Endodermal cell (in vitro differentiated cells): ENCODE measurements around the gene BRICD5. TPM values are rescaled to one million over a fixed set of nuclear protein-coding genes. Genes with fewer than 3 reads are reported as not detected.

ENCODE experiments used
- DNase-seq: peaks from one replicate; pipeline ENCODE4 v3.0.0-alpha.2; 2017
- H3K27ac ChIP-seq: 2 replicates; pipeline ENCODE4 v1.5.1; 2013; ENCODE audit warnings: mild to moderate bottlenecking, low read depth, low read length, moderate library complexity
- H3K27me3 ChIP-seq: 2 replicates; pipeline ENCODE4 v1.6.1; 2013; ENCODE audit warnings: mild to moderate bottlenecking, low read length, moderate library complexity; ENCODE audit not compliant: insufficient read depth, control insufficient read depth, poor library complexity, severe bottlenecking
- H3K36me3 ChIP-seq: 2 replicates; pipeline ENCODE4 v1.7.0; 2013; ENCODE audit warnings: mild to moderate bottlenecking, low read length, moderate library complexity; ENCODE audit not compliant: control insufficient read depth, insufficient read depth
- H3K4me1 ChIP-seq: one replicate; pipeline ENCODE4 v1.7.0; 2013; ENCODE audit warnings: low read length; ENCODE audit not compliant: control insufficient read depth, insufficient read depth
- H3K4me3 ChIP-seq: 2 replicates; pipeline ENCODE4 v1.5.1; 2013; ENCODE audit warnings: mild to moderate bottlenecking, low read length, moderate library complexity
- H3K9ac ChIP-seq: 2 replicates; pipeline ENCODE4 v1.6.1; 2013; ENCODE audit warnings: mild to moderate bottlenecking, low read length, moderate library complexity; ENCODE audit not compliant: poor library complexity, severe bottlenecking; ENCODE audit errors: extremely low read depth
- H3K9me3 ChIP-seq: 2 replicates; pipeline ENCODE4 v1.6.1; 2013; ENCODE audit warnings: mild to moderate bottlenecking, low read length, moderate library complexity; ENCODE audit not compliant: control insufficient read depth
- H3K27ac Mint-ChIP-seq: 2 replicates; pipeline ENCODE4 v1.8.0; 2020; ENCODE audit warnings: mixed read lengths
- H3K27me3 Mint-ChIP-seq: 2 replicates; pipeline ENCODE4 v1.8.0; 2021; ENCODE audit warnings: mild to moderate bottlenecking, mixed read lengths; ENCODE audit not compliant: insufficient read depth
- H3K36me3 Mint-ChIP-seq: 2 replicates; pipeline ENCODE4 v1.8.0; 2020; ENCODE audit warnings: low read depth, mixed read lengths
- H3K4me1 Mint-ChIP-seq: 2 replicates; pipeline ENCODE4 v1.8.0; 2020; ENCODE audit warnings: mixed read lengths
- H3K4me3 Mint-ChIP-seq: 2 replicates; pipeline ENCODE4 v1.8.0; 2020; ENCODE audit warnings: mild to moderate bottlenecking, moderate library complexity, mixed read lengths
- H3K9me3 Mint-ChIP-seq: 2 replicates; pipeline ENCODE4 v1.8.0; 2020; ENCODE audit warnings: mild to moderate bottlenecking, mixed read lengths
- WGBS, 2 experiments: methylation state at CpG; one replicate each; pipeline versions ENCODE4 v1.1.5 to v1.1.7; 2013; ENCODE audit warnings: missing lambda C conversion rate in 2 of 2, mixed read lengths in 1 of 2; ENCODE audit not compliant: insufficient coverage in 1 of 2, insufficient read length in 1 of 2; 5-methylcytosine and 5-hydroxymethylcytosine counted together
- total RNA-seq, 2 donors: library from RNA; stranded (reverse); fragmentation: NEBNext Ultra II Directional in 1 of 2; extraction: Animal tissue kit (Norgen Biotek cat#: 25700) in 1 of 2; gene quantifications; 2 replicates in 1 of 2; 3 replicates in 1 of 2; pipeline ENCODE4 v1.2.1, GENCODE V29; 2021
- TF ChIP-seq, protein P1 (sequence below): fragments of 200-600 bp; sonication (generic); conservative IDR thresholded peaks from 2 replicates; pipeline ENCODE4 v1.5.0; 2021; ENCODE audit warnings: antibody characterized with exemption, mild to moderate bottlenecking

The BRICD5 gene
- total RNA-seq, 2 donors from 2014 or later = 7.7 to 15.0 TPM

DNA sequence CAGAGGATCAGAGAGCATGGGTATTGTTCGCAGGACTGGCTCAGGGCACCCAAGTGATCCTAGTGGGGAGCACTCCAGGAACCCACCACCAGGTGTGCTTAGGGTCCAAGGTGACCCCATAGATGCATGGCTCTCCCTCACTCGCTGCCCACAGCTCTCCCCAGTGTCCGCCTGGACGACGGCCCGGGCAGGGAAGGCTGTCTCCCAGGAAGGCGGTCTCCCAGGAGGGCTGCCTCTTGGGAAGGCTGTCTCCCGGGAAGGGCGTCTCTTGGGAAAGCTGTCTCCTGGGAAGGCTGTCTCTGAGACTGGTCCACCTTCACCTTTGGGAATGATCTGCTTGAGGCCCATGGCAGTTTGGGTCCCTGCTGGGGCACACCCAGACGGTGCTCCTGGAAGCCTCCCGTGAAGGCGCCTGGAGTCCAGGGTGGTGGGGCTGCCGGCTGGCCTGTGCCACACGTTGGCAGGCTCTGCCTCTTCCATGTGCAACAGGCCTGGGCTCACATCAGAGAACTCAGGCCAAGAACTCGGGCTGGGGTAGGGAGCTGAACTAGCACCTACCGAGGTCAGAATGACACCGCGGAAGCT, 35.7 kb upstream of the BRICD5 start:
- 93 to 97% methylated on average over 12 to 18 of the region's 18 CpGs for whole genome bisulfite sequencing, 2 experiments
- no peak overlapping the region for H3K4me3 ChIP-seq
- no peak overlapping the region for H3K9ac ChIP-seq
- Mint-ChIP-seq H3K9me3 (peaks cover 2% of the 10 kb centered on the region), H3K4me1 (no peaks in the 10 kb centered on the region), H3K27ac (no peak overlapping the region), H3K4me3 (no peak overlapping the region), H3K27me3 (no peaks in the 10 kb centered on the region), H3K36me3 (peaks cover 48% of the 10 kb centered on the region)
- no peak for DNase-seq
- H3K4me1 ChIP-seq = no peaks in the 10 kb centered on the region
- TF ChIP-seq, protein P1, sequence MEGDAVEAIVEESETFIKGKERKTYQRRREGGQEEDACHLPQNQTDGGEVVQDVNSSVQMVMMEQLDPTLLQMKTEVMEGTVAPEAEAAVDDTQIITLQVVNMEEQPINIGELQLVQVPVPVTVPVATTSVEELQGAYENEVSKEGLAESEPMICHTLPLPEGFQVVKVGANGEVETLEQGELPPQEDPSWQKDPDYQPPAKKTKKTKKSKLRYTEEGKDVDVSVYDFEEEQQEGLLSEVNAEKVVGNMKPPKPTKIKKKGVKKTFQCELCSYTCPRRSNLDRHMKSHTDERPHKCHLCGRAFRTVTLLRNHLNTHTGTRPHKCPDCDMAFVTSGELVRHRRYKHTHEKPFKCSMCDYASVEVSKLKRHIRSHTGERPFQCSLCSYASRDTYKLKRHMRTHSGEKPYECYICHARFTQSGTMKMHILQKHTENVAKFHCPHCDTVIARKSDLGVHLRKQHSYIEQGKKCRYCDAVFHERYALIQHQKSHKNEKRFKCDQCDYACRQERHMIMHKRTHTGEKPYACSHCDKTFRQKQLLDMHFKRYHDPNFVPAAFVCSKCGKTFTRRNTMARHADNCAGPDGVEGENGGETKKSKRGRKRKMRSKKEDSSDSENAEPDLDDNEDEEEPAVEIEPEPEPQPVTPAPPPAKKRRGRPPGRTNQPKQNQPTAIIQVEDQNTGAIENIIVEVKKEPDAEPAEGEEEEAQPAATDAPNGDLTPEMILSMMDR = no peak
- H3K36me3 ChIP-seq = peaks cover 57% of the 10 kb centered on the region
- no peak overlapping the region for H3K27ac ChIP-seq
- no peaks in the 10 kb centered on the region for H3K9me3 ChIP-seq
- H3K27me3 ChIP-seq = no peaks in the 10 kb centered on the region

DNA sequence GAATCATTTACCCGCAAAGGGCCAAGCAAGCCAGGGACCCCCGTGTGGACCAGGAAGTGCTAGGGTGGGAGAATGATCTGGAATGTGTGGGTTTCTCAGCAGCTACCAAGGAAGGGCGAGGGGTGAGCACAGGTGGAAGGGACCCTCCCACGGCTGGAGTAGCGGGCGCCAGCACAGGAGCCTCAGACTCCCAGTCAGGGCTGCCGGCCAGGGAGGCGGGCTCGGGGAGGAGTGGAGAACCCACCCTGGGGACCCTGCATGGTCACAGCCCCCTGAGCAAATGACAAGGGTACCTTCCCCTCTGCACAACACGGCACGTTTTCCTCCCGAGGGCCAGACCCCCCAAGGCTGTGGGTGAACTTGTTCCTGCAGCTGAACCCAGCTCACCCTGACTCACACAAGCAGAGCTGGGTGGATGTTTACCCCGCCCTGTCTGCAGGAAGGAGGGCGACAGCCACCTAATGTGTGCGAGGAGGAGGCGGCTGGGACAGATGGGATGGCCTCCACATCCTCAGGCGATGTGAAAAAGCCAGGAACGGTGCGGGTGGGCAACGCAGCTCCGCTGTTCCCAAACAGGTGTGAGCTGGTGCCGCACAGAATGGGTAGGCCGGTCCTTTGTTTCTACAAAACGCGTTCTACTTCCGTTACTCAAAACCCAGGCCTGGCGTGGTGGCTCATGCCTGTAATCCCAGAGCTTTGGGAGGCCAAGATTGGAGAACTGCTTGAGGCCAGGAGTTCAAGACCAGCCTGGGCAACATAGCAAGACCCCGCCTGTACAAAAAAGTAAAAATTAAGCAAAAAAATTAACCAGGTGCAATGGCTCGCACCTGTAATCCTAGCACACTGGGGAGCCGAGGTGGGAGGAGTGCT, 34.5 kb upstream of the BRICD5 start:
- Mint-ChIP-seq H3K36me3 (peaks cover 48% of the 10 kb centered on the region), H3K27me3 (no peaks in the 10 kb centered on the region), H3K4me1 (no peaks in the 10 kb centered on the region), H3K4me3 (no peak overlapping the region), H3K9me3 (peaks cover 2% of the 10 kb centered on the region), H3K27ac (no peak overlapping the region)
- no peaks in the 10 kb centered on the region for H3K4me1 ChIP-seq
- H3K27ac ChIP-seq = no peak overlapping the region
- H3K4me3 ChIP-seq = no peak overlapping the region
- 95% methylated on average over 29 to 30 of the region's 30 CpGs for WGBS, 2 experiments
- DNase-seq = no peak
- H3K27me3 ChIP-seq = no peaks in the 10 kb centered on the region
- TF ChIP-seq, protein P1 = no peak
- H3K9ac ChIP-seq = no peak overlapping the region
- peaks cover 57% of the 10 kb centered on the region for H3K36me3 ChIP-seq
- H3K9me3 ChIP-seq = no peaks in the 10 kb centered on the region

DNA sequence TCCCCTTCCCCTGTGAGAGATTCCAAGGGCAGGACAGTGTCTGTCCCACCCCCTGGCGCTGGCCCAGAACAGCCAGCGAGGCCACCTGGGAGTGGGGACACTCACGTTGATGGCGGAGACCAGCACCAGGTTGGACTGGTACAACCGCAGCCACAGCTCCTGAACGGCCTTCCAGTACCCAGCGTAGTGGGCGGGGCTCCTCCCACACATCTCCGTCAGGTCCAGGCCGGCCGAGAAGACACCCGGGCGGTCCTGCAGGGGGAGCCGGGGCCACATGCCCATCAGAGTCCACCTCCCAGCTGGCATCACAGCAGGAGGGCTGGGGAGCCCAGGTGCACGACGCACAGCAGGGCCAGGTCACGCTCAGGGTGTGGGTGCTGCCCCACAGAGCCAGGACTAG, 33.6 kb upstream of the BRICD5 start:
- Histone ChIP-seq H3K27me3 (no peaks in the 10 kb centered on the region), H3K27ac (no peak overlapping the region), H3K9ac (no peak overlapping the region), H3K36me3 (peaks cover 56% of the 10 kb centered on the region), H3K9me3 (no peaks in the 10 kb centered on the region), H3K4me1 (no peaks in the 10 kb centered on the region), H3K4me3 (no peak overlapping the region)
- no peaks in the 10 kb centered on the region for H3K27me3 Mint-ChIP-seq
- no peaks in the 10 kb centered on the region for H3K4me1 Mint-ChIP-seq
- TF ChIP-seq, protein P1 = peak; percentile 57
- H3K36me3 Mint-ChIP-seq = peaks cover 48% of the 10 kb centered on the region
- DNase-seq = no peak
- H3K4me3 Mint-ChIP-seq = no peak overlapping the region
- no peaks in the 10 kb centered on the region for H3K9me3 Mint-ChIP-seq
- WGBS, 2 experiments = 94 to 97% methylated on average over 10 to 17 of the region's 17 CpGs
- no peak overlapping the region for H3K27ac Mint-ChIP-seq
